Keratinocyte (primary cell): ENCODE results near the gene CES2. TPM values are rescaled to one million over a fixed set of nuclear protein-coding genes. Genes with fewer than 3 reads are reported as not detected.

Experiments
- DNase-seq: peaks from one replicate; pipeline ENCODE4 v3.0.0-alpha.2; 2011; ENCODE audit warnings: low read depth, missing footprints, low spot score
- FAIRE-seq: peaks from 2 replicates; lab custom pipeline; 2011; peaks lifted over from hg19 to GRCh38; lab: Jason Lieb, UNC
- H2AFZ ChIP-seq: 2 replicates; pipeline ENCODE4 v1.6.0; 2012; ENCODE audit warnings: low read length, control low read depth, inconsistent platforms; ENCODE audit not compliant: control insufficient read depth
- H3K27ac ChIP-seq: 2 replicates; pipeline ENCODE4 v1.5.1; 2011; ENCODE audit warnings: low read length; ENCODE audit not compliant: control insufficient read depth, insufficient read depth
- H3K27me3 ChIP-seq: 3 replicates; pipeline ENCODE4 v1.6.0; 2011; ENCODE audit warnings: low read length; ENCODE audit not compliant: control insufficient read depth, insufficient read depth; ENCODE audit errors: extremely low read depth
- H3K36me3 ChIP-seq, 2 experiments: 2 replicates in 1 of 2; 3 replicates in 1 of 2; pipeline ENCODE4 v1.5.1; 2011; ENCODE audit warnings: low read length in 2 of 2, mild to moderate bottlenecking in 1 of 2; ENCODE audit not compliant: control insufficient read depth in 2 of 2, insufficient read depth in 2 of 2; ENCODE audit errors: extremely low read depth in 1 of 2
- H3K4me1 ChIP-seq: 3 replicates; pipeline ENCODE4 v1.5.1; 2011; ENCODE audit warnings: low read length; ENCODE audit not compliant: control insufficient read depth, insufficient read depth; ENCODE audit errors: extremely low read depth
- H3K4me2 ChIP-seq: 3 replicates; pipeline ENCODE4 v1.6.0; 2011; ENCODE audit warnings: low read depth, low read length; ENCODE audit not compliant: control insufficient read depth, insufficient read depth; ENCODE audit errors: extremely low read depth
- H3K4me3 ChIP-seq, 3 experiments: fragments of 200-600 bp in 1 of 3; sonication (generic) in 1 of 3; 2 replicates in 2 of 3; 3 replicates in 1 of 3; pipeline ENCODE4 v1.5.1; 2011 to 2016; ENCODE audit warnings: low read length in 3 of 3, mild to moderate bottlenecking in 3 of 3, control low read depth in 2 of 3, inconsistent platforms in 1 of 3, low read depth in 1 of 3, mixed read lengths in 1 of 3, mixed run types in 1 of 3, moderate library complexity in 1 of 3; ENCODE audit not compliant: control insufficient read depth in 2 of 3, insufficient read depth in 2 of 3; ENCODE audit errors: extremely low read depth in 1 of 3
- H3K79me2 ChIP-seq: 2 replicates; pipeline ENCODE4 v1.6.0; 2012; ENCODE audit warnings: low read length; ENCODE audit not compliant: control insufficient read depth, insufficient read depth
- H3K9ac ChIP-seq: 3 replicates; pipeline ENCODE4 v1.6.0; 2011; ENCODE audit warnings: low read length; ENCODE audit not compliant: control insufficient read depth, insufficient read depth; ENCODE audit errors: extremely low read depth
- H3K9me1 ChIP-seq: 3 replicates; pipeline ENCODE4 v1.6.0; 2011; ENCODE audit warnings: low read length; ENCODE audit not compliant: control insufficient read depth, insufficient read depth; ENCODE audit errors: extremely low read depth
- H3K9me3 ChIP-seq: 2 replicates; pipeline ENCODE4 v1.5.1; 2012; ENCODE audit warnings: low read depth, low read length; ENCODE audit not compliant: control insufficient read depth
- H4K20me1 ChIP-seq: 3 replicates; pipeline ENCODE4 v1.6.0; 2011; ENCODE audit warnings: low read length; ENCODE audit not compliant: control insufficient read depth, insufficient read depth; ENCODE audit errors: extremely low read depth
- EZH2 ChIP-seq: IDR thresholded peaks from one replicate; pipeline ENCODE4 v1.6.1; 2012; ENCODE audit warnings: inconsistent platforms, mild to moderate bottlenecking, low read length, moderate library complexity
- dilution Hi-C: fragments of 300-500 bp; cut with MboI; formaldehyde crosslinking; loops from one replicate; pipeline ENCODE4 v1.7.0; 2020; ENCODE audit warnings: low sequenced_read_pairs; ENCODE audit not compliant: extremely low pct_ligation_motif_present
- polyA plus RNA-seq, 5 experiments: library from polyadenylated mRNA; depleted of rRNA in 3 of 5; stranded (reverse) in 3 of 5; stranded (forward) in 1 of 5; unstranded in 1 of 5; fragments of >200 nt; gene quantifications; 1 replicate in 1 of 5; 2 replicates in 3 of 5; 3 replicates in 1 of 5; pipeline versions ENCODE4 v1.2.1 to v1.2.3, GENCODE V29; 2011 to 2012; ENCODE audit warnings: missing spikeins in 2 of 5, low read depth in 1 of 5, low replicate concordance in 1 of 5
- TF ChIP-seq, protein P1 (sequence below), 3 experiments: IDR thresholded peaks in 1 of 3; conservative IDR thresholded peaks in 1 of 3; optimal IDR thresholded peaks in 1 of 3; 2 replicates in 2 of 3; 3 replicates in 1 of 3; pipeline versions ENCODE3 to v1.5.1; 2011; ENCODE audit warnings: low read length in 3 of 3, mild to moderate bottlenecking in 3 of 3, moderate library complexity in 2 of 3, control low read depth in 1 of 3, inconsistent platforms in 1 of 3; ENCODE audit not compliant: insufficient read depth in 2 of 3; ENCODE audit errors: extremely low read depth in 1 of 3

The CES2 gene
- polyA plus RNA-seq, 1 donor (not counting 4 experiments of a cell fraction or from before 2014, with no cell fraction given) = 41.6 TPM

- Histone ChIP-seq H3K27ac (no peak overlapping the region), H3K27me3 (peaks cover 3% of the 10 kb centered on the region), H2AFZ (no peak overlapping the region), H3K36me3 (no peaks in the 10 kb centered on the region), H3K4me2 (no peak overlapping the region), H3K9me1 (no peaks in the 10 kb centered on the region), H3K79me2 (no peaks in the 10 kb centered on the region), H4K20me1 (no peaks in the 10 kb centered on the region), H3K9me3 (no peaks in the 10 kb centered on the region), H3K9ac (no peak overlapping the region), H3K4me1 (peaks cover 15% of the 10 kb centered on the region), H3K4me3 (no peak overlapping the region)
- DNase-seq (no peak), FAIRE-seq (no peak)
- dilution Hi-C loops = no loop called here
- no peak for TF ChIP-seq EZH2
- TF ChIP-seq, protein P1, sequence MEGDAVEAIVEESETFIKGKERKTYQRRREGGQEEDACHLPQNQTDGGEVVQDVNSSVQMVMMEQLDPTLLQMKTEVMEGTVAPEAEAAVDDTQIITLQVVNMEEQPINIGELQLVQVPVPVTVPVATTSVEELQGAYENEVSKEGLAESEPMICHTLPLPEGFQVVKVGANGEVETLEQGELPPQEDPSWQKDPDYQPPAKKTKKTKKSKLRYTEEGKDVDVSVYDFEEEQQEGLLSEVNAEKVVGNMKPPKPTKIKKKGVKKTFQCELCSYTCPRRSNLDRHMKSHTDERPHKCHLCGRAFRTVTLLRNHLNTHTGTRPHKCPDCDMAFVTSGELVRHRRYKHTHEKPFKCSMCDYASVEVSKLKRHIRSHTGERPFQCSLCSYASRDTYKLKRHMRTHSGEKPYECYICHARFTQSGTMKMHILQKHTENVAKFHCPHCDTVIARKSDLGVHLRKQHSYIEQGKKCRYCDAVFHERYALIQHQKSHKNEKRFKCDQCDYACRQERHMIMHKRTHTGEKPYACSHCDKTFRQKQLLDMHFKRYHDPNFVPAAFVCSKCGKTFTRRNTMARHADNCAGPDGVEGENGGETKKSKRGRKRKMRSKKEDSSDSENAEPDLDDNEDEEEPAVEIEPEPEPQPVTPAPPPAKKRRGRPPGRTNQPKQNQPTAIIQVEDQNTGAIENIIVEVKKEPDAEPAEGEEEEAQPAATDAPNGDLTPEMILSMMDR (optimal IDR thresholded peaks at IDR 0.05 in 1 of 3, IDR thresholded peaks at IDR 0.05 in 1 of 3, conservative IDR thresholded peaks at IDR 0.05 in 1 of 3; ENCODE audit: extremely low read depth in 1 of 3, insufficient read depth in 2 of 3, low read length in 3 of 3) = peak in 2 of 3 experiments; percentile 17 to 48
Observed at GRCh38 chr16:66902648-66903543, 32.4 kb upstream of the CES2 start.

DNA sequence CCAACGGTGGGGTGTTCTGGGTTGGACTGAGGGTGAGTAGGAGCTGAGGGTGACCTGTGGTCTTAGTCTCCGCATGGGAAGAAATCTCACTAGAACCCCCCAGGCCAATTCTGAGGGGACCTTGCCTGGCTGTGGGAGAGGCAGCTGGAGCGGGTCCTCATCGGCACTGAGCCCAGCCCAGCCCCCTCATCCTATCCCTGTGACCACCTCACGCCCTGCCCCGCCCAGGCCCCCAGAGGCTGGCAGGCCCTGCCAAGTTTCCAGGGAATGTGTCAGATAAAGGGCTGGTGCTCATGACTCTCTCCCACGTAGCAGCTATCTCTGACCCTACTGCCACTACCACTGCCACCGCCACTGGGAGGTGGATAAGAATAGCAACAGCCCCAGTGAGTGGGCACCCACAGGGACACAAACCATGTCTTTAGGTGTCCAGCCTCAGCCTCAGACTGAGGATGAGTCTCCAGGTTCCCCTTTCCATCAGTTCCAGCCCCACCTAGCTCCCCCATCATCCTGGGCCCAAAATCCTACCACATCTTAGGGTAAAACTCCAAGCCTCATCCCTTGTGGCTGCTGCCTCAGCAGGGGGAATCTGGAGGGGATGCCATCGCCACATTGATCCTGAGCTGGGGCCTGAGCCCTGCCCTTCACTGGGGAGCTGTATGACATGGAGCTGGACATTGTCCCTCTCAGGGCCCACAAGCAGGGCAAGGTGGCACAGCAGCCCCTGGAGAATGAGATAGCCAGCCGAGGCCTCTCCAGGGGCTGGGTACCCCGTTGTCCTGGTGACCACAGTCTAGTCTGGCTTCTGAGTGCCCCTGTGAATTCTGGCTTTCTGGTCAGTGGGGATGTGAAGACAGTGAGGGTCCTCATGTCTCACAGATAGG is 31.5 kb upstream of the CES2 start:
- H3K9me3 ChIP-seq = no peaks in the 10 kb centered on the region
- FAIRE-seq (no peak), DNase-seq (no peak)
- H3K27me3 ChIP-seq = peaks cover 3% of the 10 kb centered on the region
- H3K27ac ChIP-seq = no peak overlapping the region
- H2AFZ ChIP-seq = no peak overlapping the region
- no peak overlapping the region for H3K4me3 ChIP-seq
- H4K20me1 ChIP-seq = no peaks in the 10 kb centered on the region
- H3K9ac ChIP-seq = no peak overlapping the region
- dilution Hi-C loops = no loop called here
- no peak overlapping the region for H3K4me2 ChIP-seq
- H3K9me1 ChIP-seq = no peaks in the 10 kb centered on the region
- no peak for TF ChIP-seq EZH2
- TF ChIP-seq, protein P1 (optimal IDR thresholded peaks at IDR 0.05 in 1 of 3, IDR thresholded peaks at IDR 0.05 in 1 of 3, conservative IDR thresholded peaks at IDR 0.05 in 1 of 3; ENCODE audit: extremely low read depth in 1 of 3, insufficient read depth in 2 of 3, low read length in 3 of 3) = no peak
- H3K36me3 ChIP-seq = no peaks in the 10 kb centered on the region
- H3K79me2 ChIP-seq = no peaks in the 10 kb centered on the region
- peaks cover 15% of the 10 kb centered on the region for H3K4me1 ChIP-seq
